Activated B cell treated with CpG ODN at 0.5 μM for 24 hours (primary cell): ENCODE measurements around the gene KIF7. TPM values are rescaled to one million over a fixed set of nuclear protein-coding genes. Genes with fewer than 3 reads are reported as not detected.

Source experiments
- ATAC-seq: fragments of 200-7000 bp; cut with Tn5 transposase; one replicate; pipeline ENCODE4 v1.10.0; 2021; ENCODE audit warnings: low read depth, mild to moderate bottlenecking, moderate library complexity
- CTCF ChIA-PET: fragments of 350-600 bp; sonication (Branson Sonifier 250); formaldehyde crosslinking; loops from one replicate; lab custom pipeline; 2021; ENCODE audit warnings: antibody characterized with exemption; lab: Charles Lee
- POLR2A ChIA-PET: fragments of 350-600 bp; sonication (Branson Sonifier 250); formaldehyde crosslinking; loops from one replicate; lab custom pipeline; 2021; ENCODE audit warnings: antibody characterized with exemption; lab: Charles Lee
- DNase-seq: peaks from one replicate; pipeline ENCODE4 v3.0.0; 2022
- H3K27ac Mint-ChIP-seq: one replicate; pipeline ENCODE4 v1.8.0; 2020; ENCODE audit warnings: mixed read lengths
- H3K27me3 Mint-ChIP-seq: one replicate; pipeline ENCODE4 v1.8.0; 2021; ENCODE audit warnings: mixed read lengths
- H3K36me3 Mint-ChIP-seq: one replicate; pipeline ENCODE4 v1.8.0; 2021; ENCODE audit warnings: low read depth, mixed read lengths
- H3K4me1 Mint-ChIP-seq: one replicate; pipeline ENCODE4 v1.8.0; 2021; ENCODE audit warnings: mixed read lengths
- H3K4me3 Mint-ChIP-seq: one replicate; pipeline ENCODE4 v1.8.0; 2020; ENCODE audit warnings: mild to moderate bottlenecking, mixed read lengths
- H3K9me3 Mint-ChIP-seq: one replicate; pipeline ENCODE4 v1.8.0; 2020; ENCODE audit warnings: mixed read lengths
- CTCF ChIP-seq: fragments of 200-600 bp; IDR thresholded peaks from one replicate; pipeline ENCODE4 v1.8.0; 2022; ENCODE audit warnings: antibody characterized with exemption, mild to moderate bottlenecking
- intact Hi-C: fragments of 100-400 bp; cut with micrococcal nuclease; formaldehyde crosslinking; loops from one replicate; pipeline ENCODE4 v1.15.1; 2024
- total RNA-seq: library from RNA; stranded (reverse); gene quantifications from 2 replicates; pipeline ENCODE4 v1.2.3, GENCODE V29; 2022

The KIF7 gene
- total RNA-seq, 1 donor from 2014 or later, result 0.44 TPM

DNA sequence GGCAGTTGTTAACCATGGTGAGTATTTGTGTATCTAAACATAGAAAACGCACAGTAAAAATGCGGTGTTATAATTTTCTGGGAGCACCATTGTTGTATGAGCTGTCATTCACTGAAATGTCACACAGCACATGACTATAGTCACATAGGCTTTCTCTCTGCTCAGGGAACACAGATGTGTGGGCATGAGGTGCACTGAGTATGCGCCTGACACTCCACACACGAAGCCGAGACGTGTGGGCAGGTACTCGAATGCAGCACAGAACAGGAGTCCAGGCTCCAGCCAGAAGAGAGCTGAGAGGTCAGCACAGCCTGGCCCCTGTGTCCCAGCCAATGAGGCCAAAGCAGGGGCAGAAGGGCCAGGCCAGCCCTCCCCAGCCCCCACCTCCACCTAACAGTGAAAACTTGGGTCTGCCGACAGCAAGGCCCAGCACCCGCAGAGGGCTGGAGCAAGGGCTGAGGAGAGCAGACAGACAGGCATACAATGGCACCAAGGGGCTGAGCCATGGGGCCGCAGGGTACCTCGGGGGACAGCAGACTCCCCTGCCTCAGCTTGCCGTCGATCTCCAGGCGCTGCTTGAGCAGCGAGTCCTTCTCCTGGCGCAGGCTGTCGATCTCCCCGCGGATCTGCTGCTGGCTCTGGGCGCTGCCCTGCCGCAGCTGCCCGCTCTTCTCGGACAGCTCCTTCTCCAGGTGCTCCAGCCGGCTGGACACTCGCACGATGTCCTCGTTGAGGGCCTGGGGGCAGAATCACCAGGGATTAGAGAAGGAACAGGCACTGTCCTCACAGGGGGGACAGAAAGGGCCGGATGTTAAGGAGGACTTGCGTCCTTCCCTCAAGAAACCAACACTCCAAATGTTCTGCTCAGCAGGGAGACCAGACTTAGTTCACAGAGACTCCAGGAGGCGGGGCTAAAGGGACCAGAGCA is 24.0 kb downstream of the KIF7 start:
- no peak for TF ChIP-seq CTCF
- no peaks in the 10 kb centered on the region for H3K36me3 Mint-ChIP-seq
- ChIA-PET POLR2A (no interaction called here), CTCF (no interaction called here)
- no peak overlapping the region for H3K27ac Mint-ChIP-seq
- H3K4me3 Mint-ChIP-seq, result no peak overlapping the region
- no peaks in the 10 kb centered on the region for H3K27me3 Mint-ChIP-seq
- no peaks in the 10 kb centered on the region for H3K4me1 Mint-ChIP-seq
- no peak for ATAC-seq
- intact Hi-C loops, result no loop called here
- no peak for DNase-seq
- H3K9me3 Mint-ChIP-seq, result no peaks in the 10 kb centered on the region

DNA sequence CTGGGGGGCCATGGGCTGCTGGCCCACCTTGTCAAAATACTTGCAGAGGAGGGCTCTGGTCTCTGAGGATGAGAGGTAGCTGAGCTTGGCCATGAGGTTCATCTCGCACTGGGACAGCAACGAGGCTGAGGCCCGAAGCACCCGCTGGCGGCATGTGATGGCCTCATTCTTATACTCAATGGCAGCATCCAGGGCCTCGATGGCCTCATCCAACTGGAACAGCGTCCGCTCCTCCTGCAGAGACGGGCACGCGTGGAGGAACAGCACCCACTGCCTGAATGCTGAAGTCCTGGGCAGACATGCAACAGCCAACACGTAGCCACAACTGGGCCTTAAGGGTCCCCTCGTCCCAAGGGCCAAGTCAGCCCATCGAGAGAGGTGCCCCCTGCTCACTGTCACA is 25.0 kb downstream of the KIF7 start:
- H3K9me3 Mint-ChIP-seq, result no peaks in the 10 kb centered on the region
- ChIA-PET CTCF (no interaction called here), POLR2A (no interaction called here)
- H3K36me3 Mint-ChIP-seq, result no peaks in the 10 kb centered on the region
- no peaks in the 10 kb centered on the region for H3K27me3 Mint-ChIP-seq
- intact Hi-C loops, result no loop called here
- ATAC-seq, result no peak
- no peak overlapping the region for H3K4me3 Mint-ChIP-seq
- TF ChIP-seq CTCF, result no peak
- H3K4me1 Mint-ChIP-seq, result no peaks in the 10 kb centered on the region
- no peak for DNase-seq
- no peak overlapping the region for H3K27ac Mint-ChIP-seq

GRCh38 chr15:89629829-89630228 is 25.4 kb downstream of the KIF7 start:
- Mint-ChIP-seq H3K27ac (no peak overlapping the region), H3K9me3 (no peaks in the 10 kb centered on the region), H3K4me1 (no peaks in the 10 kb centered on the region), H3K4me3 (no peak overlapping the region), H3K36me3 (no peaks in the 10 kb centered on the region), H3K27me3 (no peaks in the 10 kb centered on the region)
- intact Hi-C loops, result no loop called here
- TF ChIP-seq CTCF, result no peak
- CTCF ChIA-PET, result no interaction called here
- POLR2A ChIA-PET, result no interaction called here
- DNase-seq (no peak), ATAC-seq (no peak)

- Mint-ChIP-seq H3K9me3 (no peaks in the 10 kb centered on the region), H3K36me3 (no peaks in the 10 kb centered on the region), H3K27ac (no peak overlapping the region), H3K4me1 (no peaks in the 10 kb centered on the region), H3K4me3 (no peak overlapping the region), H3K27me3 (no peaks in the 10 kb centered on the region)
- intact Hi-C loops, result no loop called here
- DNase-seq (no peak), ATAC-seq (no peak)
- POLR2A ChIA-PET, result no interaction called here
- CTCF ChIA-PET, result no interaction called here
- TF ChIP-seq CTCF, result no peak
Measured at GRCh38 chr15:89628806-89629715, 26.2 kb downstream of the KIF7 start.

- Mint-ChIP-seq H3K9me3 (no peaks in the 10 kb centered on the region), H3K36me3 (no peaks in the 10 kb centered on the region), H3K4me3 (no peak overlapping the region), H3K27ac (no peak overlapping the region), H3K27me3 (no peaks in the 10 kb centered on the region), H3K4me1 (no peaks in the 10 kb centered on the region)
- CTCF ChIA-PET, result no interaction called here
- TF ChIP-seq CTCF, result no peak
- DNase-seq, result no peak
- intact Hi-C loops, result no loop called here
- ATAC-seq, result no peak
- POLR2A ChIA-PET, result no interaction called here
Measured at GRCh38 chr15:89628301-89628700, 27.0 kb downstream of the KIF7 start.
